Measurements from ENCODE around the gene HNF1A.
A peak's percentile ranks its signal among the peaks of the same experiment; 100 is the strongest.

DNA sequence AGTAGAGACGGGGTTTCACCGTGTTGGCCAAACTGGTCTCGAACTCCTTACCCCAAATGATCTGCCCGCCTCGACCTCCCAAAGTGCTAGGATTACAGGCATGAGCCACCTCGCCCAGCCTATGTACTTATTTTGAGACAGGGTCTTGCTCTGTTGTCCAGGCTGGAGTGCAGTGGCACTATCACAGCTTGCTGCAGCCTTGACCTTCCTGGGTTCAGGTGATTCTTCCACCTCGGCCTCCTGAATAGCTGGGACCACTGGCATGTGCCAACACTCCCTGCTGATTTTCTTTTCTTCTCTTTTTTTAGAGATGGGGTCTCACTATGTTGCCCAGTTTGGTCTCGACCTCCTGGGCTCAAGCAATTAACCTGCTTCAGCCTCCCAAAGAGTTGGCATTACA lies 14.0 kb upstream of the HNF1A start:
- TF ChIP-seq, protein P1, sequence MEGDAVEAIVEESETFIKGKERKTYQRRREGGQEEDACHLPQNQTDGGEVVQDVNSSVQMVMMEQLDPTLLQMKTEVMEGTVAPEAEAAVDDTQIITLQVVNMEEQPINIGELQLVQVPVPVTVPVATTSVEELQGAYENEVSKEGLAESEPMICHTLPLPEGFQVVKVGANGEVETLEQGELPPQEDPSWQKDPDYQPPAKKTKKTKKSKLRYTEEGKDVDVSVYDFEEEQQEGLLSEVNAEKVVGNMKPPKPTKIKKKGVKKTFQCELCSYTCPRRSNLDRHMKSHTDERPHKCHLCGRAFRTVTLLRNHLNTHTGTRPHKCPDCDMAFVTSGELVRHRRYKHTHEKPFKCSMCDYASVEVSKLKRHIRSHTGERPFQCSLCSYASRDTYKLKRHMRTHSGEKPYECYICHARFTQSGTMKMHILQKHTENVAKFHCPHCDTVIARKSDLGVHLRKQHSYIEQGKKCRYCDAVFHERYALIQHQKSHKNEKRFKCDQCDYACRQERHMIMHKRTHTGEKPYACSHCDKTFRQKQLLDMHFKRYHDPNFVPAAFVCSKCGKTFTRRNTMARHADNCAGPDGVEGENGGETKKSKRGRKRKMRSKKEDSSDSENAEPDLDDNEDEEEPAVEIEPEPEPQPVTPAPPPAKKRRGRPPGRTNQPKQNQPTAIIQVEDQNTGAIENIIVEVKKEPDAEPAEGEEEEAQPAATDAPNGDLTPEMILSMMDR (IDR thresholded peaks at IDR 0.05): no peak
- TF ChIP-seq POLR2A (IDR thresholded peaks at IDR 0.05): peak in 1 of 4 donors; percentile 6
